D721Med (cell line): ENCODE measurements around the gene LAMTOR4.

ENCODE experiments used
- DNase-seq: peaks from one replicate; pipeline ENCODE4 v3.0.0; 2011; ENCODE audit warnings: low spot score; ENCODE audit not compliant: insufficient read length
- FAIRE-seq: peaks from 2 replicates; lab custom pipeline; 2011; peaks lifted over from hg19 to GRCh38; lab: Jason Lieb, UNC
- TF ChIP-seq, protein P1 (sequence below): IDR thresholded peaks from 2 replicates; pipeline ENCODE4 v1.5.1; 2012; ENCODE audit warnings: mild to moderate bottlenecking, control low read depth; ENCODE audit not compliant: insufficient read depth; ENCODE audit errors: missing control alignments

The LAMTOR4 gene

DNA sequence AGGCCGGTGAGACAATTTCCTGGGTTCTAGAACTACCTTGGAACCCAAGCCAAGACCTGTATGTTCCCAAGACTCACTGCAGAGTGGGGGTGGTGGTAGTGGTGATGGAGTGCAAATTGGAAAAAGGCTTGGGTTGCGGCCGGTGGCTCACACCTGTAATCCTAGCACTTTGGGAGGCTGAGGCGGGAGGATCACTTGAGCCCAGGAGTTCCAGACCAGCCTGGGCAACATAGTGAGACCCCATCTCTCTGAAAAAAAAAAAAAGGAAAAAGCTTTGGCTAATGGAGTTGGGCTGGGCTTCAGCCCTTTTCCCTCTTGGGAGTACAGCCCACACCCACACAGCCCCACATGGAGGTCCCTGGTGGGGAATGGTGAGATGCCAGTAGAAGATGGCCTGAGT is 43.2 kb upstream of the LAMTOR4 start:
- DNase-seq: no peak
- FAIRE-seq: no peak
- TF ChIP-seq, protein P1, sequence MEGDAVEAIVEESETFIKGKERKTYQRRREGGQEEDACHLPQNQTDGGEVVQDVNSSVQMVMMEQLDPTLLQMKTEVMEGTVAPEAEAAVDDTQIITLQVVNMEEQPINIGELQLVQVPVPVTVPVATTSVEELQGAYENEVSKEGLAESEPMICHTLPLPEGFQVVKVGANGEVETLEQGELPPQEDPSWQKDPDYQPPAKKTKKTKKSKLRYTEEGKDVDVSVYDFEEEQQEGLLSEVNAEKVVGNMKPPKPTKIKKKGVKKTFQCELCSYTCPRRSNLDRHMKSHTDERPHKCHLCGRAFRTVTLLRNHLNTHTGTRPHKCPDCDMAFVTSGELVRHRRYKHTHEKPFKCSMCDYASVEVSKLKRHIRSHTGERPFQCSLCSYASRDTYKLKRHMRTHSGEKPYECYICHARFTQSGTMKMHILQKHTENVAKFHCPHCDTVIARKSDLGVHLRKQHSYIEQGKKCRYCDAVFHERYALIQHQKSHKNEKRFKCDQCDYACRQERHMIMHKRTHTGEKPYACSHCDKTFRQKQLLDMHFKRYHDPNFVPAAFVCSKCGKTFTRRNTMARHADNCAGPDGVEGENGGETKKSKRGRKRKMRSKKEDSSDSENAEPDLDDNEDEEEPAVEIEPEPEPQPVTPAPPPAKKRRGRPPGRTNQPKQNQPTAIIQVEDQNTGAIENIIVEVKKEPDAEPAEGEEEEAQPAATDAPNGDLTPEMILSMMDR: no peak

DNA sequence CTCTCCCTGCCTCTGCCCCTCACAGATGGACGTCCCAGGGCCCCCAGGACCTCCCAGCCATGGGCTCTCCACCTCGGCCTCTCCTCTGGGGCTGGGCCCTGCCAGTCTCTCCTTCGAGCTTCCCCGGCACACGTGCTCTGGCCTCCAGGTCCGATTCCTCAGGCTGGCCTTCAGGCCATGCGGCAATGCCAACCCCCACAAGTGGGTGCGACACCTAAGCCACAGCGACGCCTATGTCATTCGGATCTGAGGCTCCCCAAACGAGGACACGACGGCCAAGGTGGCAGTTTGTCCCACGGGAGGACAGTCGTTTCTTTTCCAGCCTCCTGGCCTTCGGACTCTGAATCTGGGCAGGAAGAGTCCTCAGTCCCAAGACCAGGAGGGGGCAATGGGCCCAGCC is 42.1 kb upstream of the LAMTOR4 start:
- no peak for FAIRE-seq
- DNase-seq: no peak
- TF ChIP-seq, protein P1: no peak

DNA sequence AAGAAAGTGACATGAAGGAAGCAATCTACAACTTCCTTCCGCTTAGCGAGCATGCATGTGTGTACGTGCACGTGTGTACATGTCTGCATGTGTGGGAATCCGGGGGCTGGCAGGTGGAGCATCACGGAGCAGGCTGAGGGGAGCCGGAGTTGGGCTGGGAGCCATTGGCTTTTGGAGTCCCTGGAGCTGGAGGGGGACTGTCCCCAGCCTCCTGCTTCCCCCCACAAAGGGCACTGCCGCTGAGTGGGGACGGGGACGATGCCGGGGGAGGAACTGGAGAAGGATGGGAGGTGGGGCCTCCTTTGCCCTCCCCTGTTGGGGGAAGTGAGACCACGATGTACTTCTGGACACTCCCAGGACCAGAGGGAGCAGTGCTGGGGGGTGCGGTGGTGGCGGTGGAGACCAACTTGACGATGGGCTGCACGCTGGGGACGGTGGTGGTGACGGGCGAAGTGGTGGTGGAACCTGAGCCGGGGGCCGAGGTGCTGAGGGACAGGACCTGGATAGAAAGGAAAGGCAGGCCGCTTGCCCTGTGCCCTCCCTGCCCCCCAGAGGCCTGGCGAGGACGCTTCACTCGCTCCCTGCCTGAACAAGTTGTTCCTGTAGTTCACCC is 41.5 kb upstream of the LAMTOR4 start:
- DNase-seq (no peak), FAIRE-seq (no peak)
- TF ChIP-seq, protein P1: no peak

DNA sequence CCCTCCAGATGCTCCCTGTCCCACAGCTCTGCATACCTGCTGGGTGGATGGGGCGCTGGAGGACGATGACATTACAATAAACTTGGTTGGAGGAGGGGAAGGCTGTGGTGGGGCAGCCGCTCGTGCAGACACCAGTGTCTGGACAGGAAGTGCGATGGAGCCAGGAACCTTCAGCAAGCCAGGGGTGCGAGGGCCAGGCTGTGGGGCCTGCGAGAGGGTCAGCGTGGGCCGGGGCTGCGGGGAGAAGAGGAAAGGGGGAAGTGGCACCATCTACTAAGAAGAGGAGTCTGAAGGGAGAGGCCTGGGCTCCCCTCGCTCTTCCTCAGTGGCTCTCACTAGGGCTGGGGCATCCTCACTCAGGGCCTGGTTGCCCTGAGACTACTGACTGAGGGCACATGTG is 40.8 kb upstream of the LAMTOR4 start:
- TF ChIP-seq, protein P1: no peak
- no peak for FAIRE-seq

DNA sequence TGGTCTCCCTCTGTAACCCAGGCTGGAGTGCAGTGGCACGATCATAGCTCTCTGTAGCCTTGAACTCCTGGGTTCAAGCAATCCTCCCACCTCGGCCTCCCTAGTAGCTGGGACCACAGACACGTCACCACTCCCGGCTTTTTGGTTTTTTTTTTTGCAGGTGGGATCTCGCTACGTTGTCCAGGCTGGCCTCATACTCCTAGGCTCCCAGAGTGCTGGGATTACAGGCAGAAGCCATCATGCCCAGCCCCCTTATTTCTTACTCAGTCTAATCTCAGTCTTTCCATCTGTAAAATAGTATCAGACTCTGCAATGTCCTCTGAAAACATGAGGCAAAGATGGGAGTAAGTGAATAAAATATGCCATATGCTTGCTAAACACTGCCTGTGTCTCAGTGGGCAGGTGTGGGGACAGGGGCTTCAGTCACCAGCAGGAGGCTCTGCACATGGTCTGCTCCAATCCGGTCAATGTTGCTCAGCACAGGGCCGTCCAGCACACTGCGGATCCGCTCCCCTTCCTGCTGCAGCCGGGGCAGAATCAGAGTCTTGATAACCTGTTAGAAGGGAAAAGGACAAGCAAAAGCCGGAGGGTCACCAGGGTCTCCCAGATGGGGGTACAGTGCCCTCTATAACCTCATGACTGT is 39.1 kb upstream of the LAMTOR4 start:
- FAIRE-seq (no peak), DNase-seq (no peak)
- TF ChIP-seq, protein P1: no peak

More for the DNA sequence above, 40.8 kb upstream of the LAMTOR4 start:
- DNase-seq: no peak

DNA sequence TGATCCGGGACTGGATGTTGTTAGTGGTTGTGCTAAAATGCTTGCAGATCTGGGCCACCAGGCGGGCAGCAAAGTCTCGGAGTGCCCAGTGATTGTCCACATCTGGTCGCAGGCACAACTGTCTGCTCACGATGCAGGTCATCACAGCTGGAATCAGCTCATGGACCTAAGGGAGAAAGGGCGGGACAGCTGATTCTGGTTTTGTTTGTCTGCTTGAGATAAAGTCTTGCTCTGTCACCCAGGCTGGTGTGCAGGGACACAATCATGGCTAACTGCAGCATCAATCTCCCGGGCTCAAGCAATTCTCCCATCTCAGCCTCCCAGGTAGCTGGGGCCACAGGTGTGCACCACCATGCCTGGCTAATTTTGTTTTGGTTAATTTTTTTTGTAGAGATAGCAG is 37.6 kb upstream of the LAMTOR4 start:
- DNase-seq (no peak), FAIRE-seq (no peak)
- TF ChIP-seq, protein P1: no peak

DNA sequence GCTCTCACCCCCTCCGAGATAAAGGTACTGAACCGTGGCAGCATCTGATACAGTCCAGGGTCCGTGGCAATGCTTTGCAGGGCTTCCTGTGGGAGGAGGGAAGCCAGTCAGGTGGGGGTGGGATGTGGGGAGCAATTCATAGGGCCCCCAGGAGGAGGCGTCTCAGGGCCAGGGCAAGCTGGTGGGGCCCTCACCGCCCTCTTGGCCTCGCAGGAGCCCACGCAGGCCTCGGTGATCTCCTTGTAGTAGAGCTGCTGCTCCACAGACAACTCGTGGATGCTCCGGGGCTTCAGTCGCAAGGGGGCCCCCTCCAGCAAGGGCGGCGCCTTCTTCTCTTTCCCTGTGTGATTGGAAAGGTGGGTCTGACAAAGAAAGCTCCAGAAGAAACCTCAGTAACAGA is 36.8 kb upstream of the LAMTOR4 start:
- TF ChIP-seq, protein P1: no peak
- DNase-seq (no peak), FAIRE-seq (no peak)
